ENCODE results near the gene EIF2B4. TPM values are rescaled to one million over a fixed set of nuclear protein-coding genes. Genes with fewer than 3 reads are reported as not detected.

EIF2B4 gene
- total RNA-seq, 1 experiment from 2014 or later, result 67.2 TPM

DNA sequence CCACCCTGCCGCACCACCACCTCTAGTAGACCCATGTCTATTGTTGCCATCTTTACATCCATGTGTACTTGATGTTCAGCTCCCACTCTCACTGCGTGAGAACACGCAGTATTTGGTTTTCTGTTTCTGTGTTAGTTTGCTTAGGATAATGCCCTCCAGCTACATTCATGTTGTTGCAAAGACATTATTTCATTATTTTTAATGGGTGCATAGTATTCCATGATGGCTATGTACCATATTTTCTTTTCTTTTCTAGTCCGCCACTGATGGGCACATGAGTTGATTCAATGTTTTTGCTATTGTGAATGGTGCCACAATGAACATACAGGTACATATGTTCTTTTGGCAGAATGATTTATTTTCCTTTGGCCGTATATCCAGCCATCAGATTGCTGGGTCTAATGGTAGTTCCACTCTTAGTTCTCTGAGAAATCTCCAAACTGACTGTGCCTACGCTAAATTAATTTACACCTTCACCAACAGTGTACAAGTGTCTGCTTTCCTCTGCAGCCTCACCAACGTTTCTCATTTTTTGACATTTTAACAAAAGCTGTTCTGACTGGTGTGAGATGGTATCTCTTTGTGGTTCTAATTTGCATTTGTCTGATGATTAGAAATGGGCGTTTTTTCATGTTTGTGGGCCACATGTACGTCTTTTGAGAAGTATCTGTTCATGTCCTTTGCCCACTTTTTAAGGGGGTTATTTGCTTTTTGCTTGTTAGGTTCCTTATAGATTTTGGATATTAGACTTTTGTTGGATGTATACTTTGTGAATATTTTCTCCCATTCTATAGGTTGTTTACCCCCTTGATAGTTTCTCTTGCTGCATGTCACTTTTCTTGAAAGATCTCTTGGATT is 20.9 kb upstream of the EIF2B4 start:
- no peak overlapping the region for H3K56ac ChIP-seq (ENCODE audit: insufficient read length, low read depth, low read length)
- H3K79me2 ChIP-seq (ENCODE audit: insufficient read depth, low read length), result peaks cover 27% of the 10 kb centered on the region; the same call in 1 of the 2 replicates
- Mint-ChIP-seq H3K4me3 (no peak overlapping the region), H3K27ac (no peak overlapping the region), H3K36me3 (ENCODE audit: insufficient read depth in 1 of 3, low read depth in 3 of 3) (peaks cover 16 to 39% (median 22%) of the 10 kb centered on the region in 3 experiments; a peak in 6 of 7 replicates), H3K9me3 (no peaks in the 10 kb centered on the region), H3K4me1 (no peaks in the 10 kb centered on the region), H3K27me3 (ENCODE audit: low read depth) (no peaks in the 10 kb centered on the region)
- TF ChIP-seq, protein P1, sequence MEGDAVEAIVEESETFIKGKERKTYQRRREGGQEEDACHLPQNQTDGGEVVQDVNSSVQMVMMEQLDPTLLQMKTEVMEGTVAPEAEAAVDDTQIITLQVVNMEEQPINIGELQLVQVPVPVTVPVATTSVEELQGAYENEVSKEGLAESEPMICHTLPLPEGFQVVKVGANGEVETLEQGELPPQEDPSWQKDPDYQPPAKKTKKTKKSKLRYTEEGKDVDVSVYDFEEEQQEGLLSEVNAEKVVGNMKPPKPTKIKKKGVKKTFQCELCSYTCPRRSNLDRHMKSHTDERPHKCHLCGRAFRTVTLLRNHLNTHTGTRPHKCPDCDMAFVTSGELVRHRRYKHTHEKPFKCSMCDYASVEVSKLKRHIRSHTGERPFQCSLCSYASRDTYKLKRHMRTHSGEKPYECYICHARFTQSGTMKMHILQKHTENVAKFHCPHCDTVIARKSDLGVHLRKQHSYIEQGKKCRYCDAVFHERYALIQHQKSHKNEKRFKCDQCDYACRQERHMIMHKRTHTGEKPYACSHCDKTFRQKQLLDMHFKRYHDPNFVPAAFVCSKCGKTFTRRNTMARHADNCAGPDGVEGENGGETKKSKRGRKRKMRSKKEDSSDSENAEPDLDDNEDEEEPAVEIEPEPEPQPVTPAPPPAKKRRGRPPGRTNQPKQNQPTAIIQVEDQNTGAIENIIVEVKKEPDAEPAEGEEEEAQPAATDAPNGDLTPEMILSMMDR (conservative IDR thresholded peaks at IDR 0.05), result no peak
- H2BK120ac ChIP-seq (ENCODE audit: low read depth, low read length, poor library complexity, severe bottlenecking), result no peak overlapping the region
- DNase-seq, result no peak
- no peak overlapping the region for H3K27ac ChIP-seq (ENCODE audit: insufficient read length, low read depth, low read length)
- no peak overlapping the region for H2BK15ac ChIP-seq (ENCODE audit: low read depth, low read length)
- H4K5ac ChIP-seq (ENCODE audit: insufficient read length, low read depth, low read length), result no peak overlapping the region
- no peak overlapping the region for H2BK12ac ChIP-seq (ENCODE audit: insufficient read length, low read depth, low read length)
- no peak overlapping the region for H3K18ac ChIP-seq (ENCODE audit: insufficient read length, low read depth, low read length)
- H4K20me1 ChIP-seq (ENCODE audit: control insufficient read depth, insufficient read depth, insufficient read length), result no peaks in the 10 kb centered on the region
- WGBS (ENCODE audit: extremely low coverage, insufficient read length, low lambda C conversion rate), result no CpG with 5 or more reads among the region's 9 CpGs
- H3K4ac ChIP-seq (ENCODE audit: low read depth, low read length), result no peak overlapping the region
- H3T11ph ChIP-seq (ENCODE audit: low read length), result no peak overlapping the region
- H3K79me1 ChIP-seq (ENCODE audit: insufficient read depth, low read depth, low read length, poor library complexity, severe bottlenecking), result peaks cover 6% of the 10 kb centered on the region
- no peak overlapping the region for H4K91ac ChIP-seq (ENCODE audit: insufficient read length, low read depth, low read length)
- H3K4me2 ChIP-seq (ENCODE audit: insufficient read depth, insufficient read length, low read length), result no peak overlapping the region
- H3K27me3 ChIP-seq (ENCODE audit: insufficient read depth, low read length), result no peaks in the 10 kb centered on the region
- no peak overlapping the region for H4K8ac ChIP-seq (replicated peaks; ENCODE audit: insufficient read length, low read depth, low read length)
- H3K23ac ChIP-seq (ENCODE audit: insufficient read length, low read depth, low read length), result no peak overlapping the region
- H2BK5ac ChIP-seq (ENCODE audit: insufficient read length, low read length), result no peak overlapping the region
- H2AFZ ChIP-seq (ENCODE audit: low read length), result no peak overlapping the region
- no peaks in the 10 kb centered on the region for H3K4me1 ChIP-seq (ENCODE audit: insufficient read depth, low read length)
- H2AK5ac ChIP-seq (ENCODE audit: insufficient read length, low read length), result no peak overlapping the region
- H3K14ac ChIP-seq (ENCODE audit: insufficient read depth, low read length), result no peak overlapping the region
- H2BK20ac ChIP-seq (ENCODE audit: low read depth, low read length, poor library complexity, severe bottlenecking), result no peak overlapping the region
- no peak overlapping the region for H3K9ac ChIP-seq (ENCODE audit: extremely low read depth, insufficient read length, low read length)
- no peaks in the 10 kb centered on the region for H3K9me3 ChIP-seq (ENCODE audit: control insufficient read depth, low read depth, low read length)
- no peaks in the 10 kb centered on the region for H3K23me2 ChIP-seq (ENCODE audit: insufficient read length, low read depth, low read length, poor library complexity, severe bottlenecking)
